A549 (cell line): Measurements from ENCODE around the gene VPS18. TPM values are rescaled to one million over a fixed set of nuclear protein-coding genes. Genes with fewer than 3 reads are reported as not detected.

Experiments used
- ATAC-seq, 2 experiments: fragments of 200-7000 bp in 1 of 2; fragments of >200 bp in 1 of 2; cut with Nextera tagmentation in 1 of 2; cut with Tn5 transposase in 1 of 2; 3 replicates each; pipeline versions ENCODE4 v1.8.0 to v1.9.1; 2018 to 2020; ENCODE audit warnings: mild to moderate bottlenecking in 1 of 2, moderate library complexity in 1 of 2
- CTCF ChIA-PET: fragments of 300-600 bp; sonication (Branson Sonifier 250); formaldehyde crosslinking; extraction: SDS; loops from one replicate; lab custom pipeline; 2021; ENCODE audit warnings: antibody characterized with exemption, inconsistent platforms; lab: Yijun Ruan, JAX
- POLR2A ChIA-PET: fragments of 350-600 bp; formaldehyde crosslinking; extraction: SDS; loops from one replicate; lab custom pipeline; 2021; ENCODE audit warnings: antibody characterized with exemption, inconsistent platforms; lab: Yijun Ruan, JAX
- DNase-seq, 2 experiments: peaks; one replicate each; pipeline versions ENCODE4 v3.0.0 to v3.0.0-alpha.2; 2011 to 2016; ENCODE audit warnings: low read depth in 1 of 2, low spot score in 1 of 2
- FAIRE-seq: peaks from 2 replicates; lab custom pipeline; 2011; peaks lifted over from hg19 to GRCh38; lab: Jason Lieb, UNC
- H3K27ac ChIP-seq, 2 experiments: fragments of >200 bp; sonication (Bioruptor Twin); formaldehyde crosslinking; 3 replicates each; pipeline ENCODE4 v1.5.1; 2016 to 2017
- H3K4me1 ChIP-seq: fragments of >200 bp; sonication (Bioruptor Twin); formaldehyde crosslinking; 3 replicates; pipeline ENCODE4 v1.6.1; 2016
- H3K4me2 ChIP-seq: fragments of >200 bp; sonication (Bioruptor Twin); formaldehyde crosslinking; 3 replicates; pipeline ENCODE4 v1.6.1; 2016
- H3K4me3 ChIP-seq: fragments of >200 bp; sonication (Bioruptor Twin); formaldehyde crosslinking; 3 replicates; pipeline ENCODE4 v1.5.1; 2016
- H3K9me3 ChIP-seq: fragments of >200 bp; sonication (Bioruptor Twin); formaldehyde crosslinking; 3 replicates; pipeline ENCODE4 v1.6.1; 2016
- CEBPB ChIP-seq, 2 experiments: fragments of >200 bp in 1 of 2; sonication (Bioruptor Twin) in 1 of 2; formaldehyde crosslinking in 1 of 2; IDR thresholded peaks; 2 replicates each; pipeline ENCODE4 v1.6.1; 2012 to 2016
- EHF ChIP-seq: fragments of 250-450 bp; sonication (Bioruptor Pico); IDR thresholded peaks from 2 replicates; pipeline ENCODE4 v1.5.0; 2020; ENCODE audit warnings: mild to moderate bottlenecking
- JUN ChIP-seq, 2 experiments: fragments of >200 bp; sonication (Bioruptor Twin); formaldehyde crosslinking; IDR thresholded peaks; 2 replicates in 1 of 2; 3 replicates in 1 of 2; pipeline ENCODE4 v1.6.1; 2016 to 2017
- KDM1A ChIP-seq: fragments of 200-600 bp; sonication (generic); IDR thresholded peaks from 2 replicates; pipeline ENCODE4 v1.6.1; 2016; ENCODE audit warnings: low read depth, mild to moderate bottlenecking
- MYC ChIP-seq: IDR thresholded peaks from 2 replicates; pipeline ENCODE4 v1.6.1; 2012; ENCODE audit warnings: mild to moderate bottlenecking, inconsistent platforms, low read length, improper control_type of control experiment, borderline replicate concordance
- PHF8 ChIP-seq: fragments of 200-600 bp; sonication (generic); IDR thresholded peaks from 2 replicates; pipeline ENCODE4 v1.6.1; 2016; ENCODE audit warnings: low read depth, mild to moderate bottlenecking, antibody characterized with exemption, moderate library complexity, borderline replicate concordance
- POLR2A ChIP-seq: IDR thresholded peaks from 2 replicates; pipeline ENCODE4 v1.6.1; 2012; ENCODE audit warnings: mild to moderate bottlenecking, low read length
- RAD21 ChIP-seq, 2 experiments: fragments of >200 bp in 1 of 2; sonication (Bioruptor Twin) in 1 of 2; formaldehyde crosslinking in 1 of 2; IDR thresholded peaks in 1 of 2; conservative IDR thresholded peaks in 1 of 2; 2 replicates in 1 of 2; 3 replicates in 1 of 2; pipeline ENCODE4 v1.6.1; 2012 to 2018; ENCODE audit warnings: inconsistent platforms in 1 of 2
- SMC3 ChIP-seq: fragments of >200 bp; sonication (Bioruptor Twin); formaldehyde crosslinking; IDR thresholded peaks from 3 replicates; pipeline ENCODE4 v1.6.1; 2018; ENCODE audit warnings: inconsistent platforms
- WGBS: methylation state at CpG from one replicate; pipeline ENCODE4 v1.1.6; 2017; ENCODE audit errors: missing lambda C conversion rate; 5-methylcytosine and 5-hydroxymethylcytosine counted together
- polyA minus RNA-seq: library from RNA; depleted of rRNA, polyadenylated mRNA; stranded (reverse); fragments of >200 nt; gene quantifications from 2 replicates; pipeline ENCODE4 v1.2.3, GENCODE V29; 2011; rRNA and poly(A)+ RNA removed
- polyA plus RNA-seq, 4 experiments: library from polyadenylated mRNA; depleted of rRNA in 3 of 4; stranded (reverse); fragments of >200 nt; fragmentation: RNase III in 1 of 4; extraction: RNeasy Plus Mini Kit Qiagen cat#74134 plus additional on column Dnase treatment in 1 of 4; gene quantifications; 2 replicates in 3 of 4; 3 replicates in 1 of 4; pipeline ENCODE4 v1.2.3, GENCODE V29; 2011 to 2017
- TF ChIP-seq, protein P1 (sequence below): IDR thresholded peaks from 2 replicates; pipeline ENCODE4 v1.6.1; 2012
- TF ChIP-seq, protein P2 (sequence below): fragments of >200 bp; sonication (Bioruptor Twin); formaldehyde crosslinking; IDR thresholded peaks from 3 replicates; pipeline ENCODE4 v1.6.1; 2016
- TF ChIP-seq, protein P3 (sequence below): fragments of 150-350 bp; IDR thresholded peaks from 2 replicates; pipeline ENCODE4 v1.6.1; 2014; ENCODE audit warnings: low read depth, mild to moderate bottlenecking, low read length
- TF ChIP-seq, protein P4 (sequence below): fragments of 450-650 bp; IDR thresholded peaks from 2 replicates; pipeline ENCODE4 v1.6.1; 2014; ENCODE audit warnings: antibody characterized with exemption
- TF ChIP-seq, protein P5 (sequence below): fragments of >200 bp; sonication (Bioruptor Twin); formaldehyde crosslinking; IDR thresholded peaks from 3 replicates; pipeline ENCODE4 v1.5.1; 2016
- TF ChIP-seq, protein P6 (sequence below): IDR thresholded peaks from 2 replicates; pipeline ENCODE4 v1.6.1; 2012; ENCODE audit warnings: low read depth, borderline replicate concordance
- TF ChIP-seq, protein P7 (sequence below): IDR thresholded peaks from 2 replicates; pipeline ENCODE4 v1.6.1; 2012

The VPS18 gene, protein sequence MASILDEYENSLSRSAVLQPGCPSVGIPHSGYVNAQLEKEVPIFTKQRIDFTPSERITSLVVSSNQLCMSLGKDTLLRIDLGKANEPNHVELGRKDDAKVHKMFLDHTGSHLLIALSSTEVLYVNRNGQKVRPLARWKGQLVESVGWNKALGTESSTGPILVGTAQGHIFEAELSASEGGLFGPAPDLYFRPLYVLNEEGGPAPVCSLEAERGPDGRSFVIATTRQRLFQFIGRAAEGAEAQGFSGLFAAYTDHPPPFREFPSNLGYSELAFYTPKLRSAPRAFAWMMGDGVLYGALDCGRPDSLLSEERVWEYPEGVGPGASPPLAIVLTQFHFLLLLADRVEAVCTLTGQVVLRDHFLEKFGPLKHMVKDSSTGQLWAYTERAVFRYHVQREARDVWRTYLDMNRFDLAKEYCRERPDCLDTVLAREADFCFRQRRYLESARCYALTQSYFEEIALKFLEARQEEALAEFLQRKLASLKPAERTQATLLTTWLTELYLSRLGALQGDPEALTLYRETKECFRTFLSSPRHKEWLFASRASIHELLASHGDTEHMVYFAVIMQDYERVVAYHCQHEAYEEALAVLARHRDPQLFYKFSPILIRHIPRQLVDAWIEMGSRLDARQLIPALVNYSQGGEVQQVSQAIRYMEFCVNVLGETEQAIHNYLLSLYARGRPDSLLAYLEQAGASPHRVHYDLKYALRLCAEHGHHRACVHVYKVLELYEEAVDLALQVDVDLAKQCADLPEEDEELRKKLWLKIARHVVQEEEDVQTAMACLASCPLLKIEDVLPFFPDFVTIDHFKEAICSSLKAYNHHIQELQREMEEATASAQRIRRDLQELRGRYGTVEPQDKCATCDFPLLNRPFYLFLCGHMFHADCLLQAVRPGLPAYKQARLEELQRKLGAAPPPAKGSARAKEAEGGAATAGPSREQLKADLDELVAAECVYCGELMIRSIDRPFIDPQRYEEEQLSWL
- polyA plus RNA-seq (2011; rRNA removed): 9.0 and 10.7 TPM in 2 replicates
- 9.1 and 10.9 TPM in 2 replicates for polyA plus RNA-seq (2012; cell fraction: cytosol; rRNA removed)
- 23.3 and 26.0 TPM in 2 replicates for polyA plus RNA-seq (2012; cell fraction: nucleus; rRNA removed)
- 12.4 to 15.2 TPM (median 14.6 TPM) in 3 replicates for polyA plus RNA-seq (2017; fragmentation: RNase III; extraction: RNeasy Plus Mini Kit Qiagen cat#74134 plus additional on column Dnase treatment)
- polyA minus RNA-seq: 26.2 and 33.6 TPM in 2 replicates

DNA sequence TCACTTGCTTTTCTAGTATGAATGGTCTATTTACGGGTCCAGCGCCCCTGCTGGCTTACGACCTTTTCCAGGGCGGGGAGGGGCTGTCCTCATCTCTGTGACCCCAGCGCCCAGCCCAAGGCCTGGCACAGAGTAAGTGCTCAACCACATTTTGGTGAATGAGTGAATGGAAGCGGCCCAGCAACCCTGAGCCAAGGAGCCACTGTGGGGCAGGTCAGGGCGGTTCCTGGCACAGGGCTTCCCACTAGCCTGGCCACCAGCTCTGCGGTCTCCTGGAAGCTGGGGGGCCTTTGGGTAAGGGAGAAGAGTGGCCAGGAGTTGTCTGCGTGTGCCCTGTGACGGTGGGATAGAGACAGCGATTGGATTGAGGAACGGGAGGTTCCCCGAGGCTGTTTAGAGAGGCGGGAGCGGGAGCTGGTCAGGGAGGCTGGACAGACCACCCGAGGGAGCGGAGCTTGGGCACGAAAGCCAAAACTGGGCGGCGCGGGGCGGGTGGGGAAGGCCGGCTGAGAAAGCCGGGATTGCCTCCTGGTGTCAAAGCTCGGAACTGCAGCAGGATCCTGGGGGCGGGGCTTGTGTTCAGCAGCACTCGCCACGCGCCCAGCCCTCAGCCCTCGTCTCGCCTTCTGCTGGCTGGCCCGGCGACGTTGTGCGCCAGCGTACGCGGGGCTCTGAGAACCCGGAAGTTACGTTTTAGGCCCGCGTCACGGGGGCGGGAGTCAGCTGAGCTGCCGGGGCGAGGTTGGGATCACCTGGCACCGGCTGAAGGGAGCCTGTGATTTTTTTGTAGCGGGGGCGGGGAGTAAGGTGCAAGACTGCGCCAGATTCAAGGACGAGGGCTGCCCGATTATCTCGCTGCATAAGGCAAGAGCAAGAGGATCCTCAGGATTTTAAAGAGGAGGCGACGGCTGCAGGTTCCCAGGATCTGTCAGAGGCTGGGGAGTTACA lies at the start of gene VPS18:
Gene VPS18 (plus strand): TSS at position 718 of the 948 bp plus-strand sequence. CDS start 319 bp downstream, outside the sequence.
- no peak for FAIRE-seq
- CTCF ChIA-PET: interaction anchor here (0.7 to 13.7 kb wide), 31 partner anchors 11 to 292 kb away, joined by 3 to 254 read pairs (median 4); partner anchors contain the start of genes DNAJC17, PPP1R14D, RHOV and ZFYVE19

More for the DNA sequence above, at the start of gene VPS18:
- Histone ChIP-seq H3K4me1 (peaks cover 12% of the 10 kb centered on the region), H3K27ac (peak within 1 kb of the TSS; percentile 88 to 91), H3K4me2 (peak within 1 kb of the TSS; percentile 98), H3K9me3 (no peaks in the 10 kb centered on the region), H3K4me3 (peak within 1 kb of the TSS; percentile 79)
- ATAC-seq: peak; percentile 95 to 96
- DNase-seq: peak; percentile 72 to 95
- POLR2A ChIA-PET: interaction anchor here (0.5 to 2.6 kb wide), 10 partner anchors 21 to 150 kb away, joined by 3 to 19 read pairs (median 4); partner anchors contain the start of gene RHOV
- TF ChIP-seq, protein P1, sequence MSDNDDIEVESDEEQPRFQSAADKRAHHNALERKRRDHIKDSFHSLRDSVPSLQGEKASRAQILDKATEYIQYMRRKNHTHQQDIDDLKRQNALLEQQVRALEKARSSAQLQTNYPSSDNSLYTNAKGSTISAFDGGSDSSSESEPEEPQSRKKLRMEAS: peak; percentile 83
- TF ChIP-seq, protein P2, sequence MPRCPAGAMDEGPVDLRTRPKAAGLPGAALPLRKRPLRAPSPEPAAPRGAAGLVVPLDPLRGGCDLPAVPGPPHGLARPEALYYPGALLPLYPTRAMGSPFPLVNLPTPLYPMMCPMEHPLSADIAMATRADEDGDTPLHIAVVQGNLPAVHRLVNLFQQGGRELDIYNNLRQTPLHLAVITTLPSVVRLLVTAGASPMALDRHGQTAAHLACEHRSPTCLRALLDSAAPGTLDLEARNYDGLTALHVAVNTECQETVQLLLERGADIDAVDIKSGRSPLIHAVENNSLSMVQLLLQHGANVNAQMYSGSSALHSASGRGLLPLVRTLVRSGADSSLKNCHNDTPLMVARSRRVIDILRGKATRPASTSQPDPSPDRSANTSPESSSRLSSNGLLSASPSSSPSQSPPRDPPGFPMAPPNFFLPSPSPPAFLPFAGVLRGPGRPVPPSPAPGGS: 0 out of 3 replicates have a peak, but pooled peaks have one; percentile 37
- TF ChIP-seq, protein P3, sequence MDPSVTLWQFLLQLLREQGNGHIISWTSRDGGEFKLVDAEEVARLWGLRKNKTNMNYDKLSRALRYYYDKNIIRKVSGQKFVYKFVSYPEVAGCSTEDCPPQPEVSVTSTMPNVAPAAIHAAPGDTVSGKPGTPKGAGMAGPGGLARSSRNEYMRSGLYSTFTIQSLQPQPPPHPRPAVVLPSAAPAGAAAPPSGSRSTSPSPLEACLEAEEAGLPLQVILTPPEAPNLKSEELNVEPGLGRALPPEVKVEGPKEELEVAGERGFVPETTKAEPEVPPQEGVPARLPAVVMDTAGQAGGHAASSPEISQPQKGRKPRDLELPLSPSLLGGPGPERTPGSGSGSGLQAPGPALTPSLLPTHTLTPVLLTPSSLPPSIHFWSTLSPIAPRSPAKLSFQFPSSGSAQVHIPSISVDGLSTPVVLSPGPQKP: no peak
- TF ChIP-seq EHF (CRISPR knock-in tag) (no peak), KDM1A (no peak), MYC (peak; percentile 52; the same call in 1 of the 2 replicates), SMC3 (peak; percentile 90), RAD21 (conservative IDR thresholded peaks at IDR 0.05 in 1 of 2, IDR thresholded peaks at IDR 0.05 in 1 of 2) (peak; percentile 75 to 92), PHF8 (0 out of 2 replicates have a peak, but pooled peaks have one; percentile 10), CEBPB (IDR thresholded peaks at IDR 0.05) (no peak), JUN (IDR thresholded peaks at IDR 0.05) (peak in 1 of 2 experiments; percentile 33; a peak in 1 of 5 replicates), POLR2A (peak; percentile 47)
- TF ChIP-seq, protein P4, sequence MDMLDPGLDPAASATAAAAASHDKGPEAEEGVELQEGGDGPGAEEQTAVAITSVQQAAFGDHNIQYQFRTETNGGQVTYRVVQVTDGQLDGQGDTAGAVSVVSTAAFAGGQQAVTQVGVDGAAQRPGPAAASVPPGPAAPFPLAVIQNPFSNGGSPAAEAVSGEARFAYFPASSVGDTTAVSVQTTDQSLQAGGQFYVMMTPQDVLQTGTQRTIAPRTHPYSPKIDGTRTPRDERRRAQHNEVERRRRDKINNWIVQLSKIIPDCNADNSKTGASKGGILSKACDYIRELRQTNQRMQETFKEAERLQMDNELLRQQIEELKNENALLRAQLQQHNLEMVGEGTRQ: peak; percentile 91
- TF ChIP-seq, protein P5, sequence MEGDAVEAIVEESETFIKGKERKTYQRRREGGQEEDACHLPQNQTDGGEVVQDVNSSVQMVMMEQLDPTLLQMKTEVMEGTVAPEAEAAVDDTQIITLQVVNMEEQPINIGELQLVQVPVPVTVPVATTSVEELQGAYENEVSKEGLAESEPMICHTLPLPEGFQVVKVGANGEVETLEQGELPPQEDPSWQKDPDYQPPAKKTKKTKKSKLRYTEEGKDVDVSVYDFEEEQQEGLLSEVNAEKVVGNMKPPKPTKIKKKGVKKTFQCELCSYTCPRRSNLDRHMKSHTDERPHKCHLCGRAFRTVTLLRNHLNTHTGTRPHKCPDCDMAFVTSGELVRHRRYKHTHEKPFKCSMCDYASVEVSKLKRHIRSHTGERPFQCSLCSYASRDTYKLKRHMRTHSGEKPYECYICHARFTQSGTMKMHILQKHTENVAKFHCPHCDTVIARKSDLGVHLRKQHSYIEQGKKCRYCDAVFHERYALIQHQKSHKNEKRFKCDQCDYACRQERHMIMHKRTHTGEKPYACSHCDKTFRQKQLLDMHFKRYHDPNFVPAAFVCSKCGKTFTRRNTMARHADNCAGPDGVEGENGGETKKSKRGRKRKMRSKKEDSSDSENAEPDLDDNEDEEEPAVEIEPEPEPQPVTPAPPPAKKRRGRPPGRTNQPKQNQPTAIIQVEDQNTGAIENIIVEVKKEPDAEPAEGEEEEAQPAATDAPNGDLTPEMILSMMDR: peak; percentile 68
- TF ChIP-seq, protein P6, sequence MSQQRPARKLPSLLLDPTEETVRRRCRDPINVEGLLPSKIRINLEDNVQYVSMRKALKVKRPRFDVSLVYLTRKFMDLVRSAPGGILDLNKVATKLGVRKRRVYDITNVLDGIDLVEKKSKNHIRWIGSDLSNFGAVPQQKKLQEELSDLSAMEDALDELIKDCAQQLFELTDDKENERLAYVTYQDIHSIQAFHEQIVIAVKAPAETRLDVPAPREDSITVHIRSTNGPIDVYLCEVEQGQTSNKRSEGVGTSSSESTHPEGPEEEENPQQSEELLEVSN: peak; percentile 69
- TF ChIP-seq, protein P7, sequence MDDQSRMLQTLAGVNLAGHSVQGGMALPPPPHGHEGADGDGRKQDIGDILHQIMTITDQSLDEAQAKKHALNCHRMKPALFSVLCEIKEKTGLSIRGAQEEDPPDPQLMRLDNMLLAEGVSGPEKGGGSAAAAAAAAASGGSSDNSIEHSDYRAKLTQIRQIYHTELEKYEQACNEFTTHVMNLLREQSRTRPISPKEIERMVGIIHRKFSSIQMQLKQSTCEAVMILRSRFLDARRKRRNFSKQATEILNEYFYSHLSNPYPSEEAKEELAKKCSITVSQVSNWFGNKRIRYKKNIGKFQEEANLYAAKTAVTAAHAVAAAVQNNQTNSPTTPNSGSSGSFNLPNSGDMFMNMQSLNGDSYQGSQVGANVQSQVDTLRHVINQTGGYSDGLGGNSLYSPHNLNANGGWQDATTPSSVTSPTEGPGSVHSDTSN: peak; percentile 58; the same call in 1 of the 2 replicates
- 33% methylated on average over 11 of the region's 55 CpGs for WGBS
